Measurements from ENCODE around the gene ELOA. TPM values are rescaled to one million over a fixed set of nuclear protein-coding genes. Genes with fewer than 3 reads are reported as not detected.

The ELOA gene
- total RNA-seq, 1 donor from 2014 or later, result 58.1 TPM

DNA sequence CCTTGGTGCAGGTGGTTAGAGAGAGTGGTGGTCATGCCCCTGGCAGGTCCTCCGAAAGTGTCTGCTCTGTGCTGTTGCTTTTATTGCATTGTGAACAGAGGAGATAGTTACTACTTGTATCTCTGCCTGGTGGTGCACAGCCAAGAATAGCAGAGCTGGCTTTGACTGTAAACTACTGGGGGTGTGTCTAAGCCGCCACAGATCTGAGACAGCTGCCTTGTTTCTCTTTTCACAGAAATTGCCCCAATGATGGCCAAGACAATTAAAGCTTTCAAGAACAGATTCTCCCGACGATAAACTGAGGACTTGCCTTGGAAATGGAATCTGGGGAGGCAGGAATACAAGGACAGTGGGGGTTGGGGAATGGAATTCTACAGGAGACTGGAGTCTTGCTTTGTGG lies 16.0 kb downstream of the ELOA start:
- no peak for FAIRE-seq
- H3K36me3 ChIP-seq (ENCODE audit: insufficient read depth, low read length), result peaks cover 72% of the 10 kb centered on the region

DNA sequence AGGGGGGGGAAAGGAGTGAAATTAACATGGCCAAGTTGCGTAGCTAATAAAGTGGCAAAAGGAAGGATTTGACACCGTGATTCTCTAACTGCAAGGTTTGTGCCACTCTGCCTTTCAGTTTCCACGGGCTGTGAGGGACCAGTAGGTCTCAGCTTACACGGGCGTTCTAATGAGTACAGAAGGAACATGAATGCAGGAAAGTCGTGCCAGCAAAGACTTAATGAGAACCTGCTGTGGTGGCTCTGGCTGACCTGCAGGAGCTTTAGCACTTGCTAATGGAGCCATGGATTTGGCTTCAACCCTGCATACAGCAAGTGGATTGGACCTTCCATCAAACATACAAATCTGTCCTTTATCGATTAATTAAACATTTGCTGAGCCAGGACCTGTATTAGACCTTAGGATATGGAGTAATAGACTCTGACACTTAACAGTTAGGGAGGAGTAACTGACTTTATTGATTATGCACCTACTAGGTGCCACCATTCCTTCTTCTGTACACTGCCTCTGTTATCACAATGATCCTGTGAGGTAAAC lies 19.8 kb downstream of the ELOA start:
- Mint-ChIP-seq H3K9me3 (ENCODE audit: unreplicated experiment) (no peaks in the 10 kb centered on the region), H3K27me3 (ENCODE audit: low read depth, unreplicated experiment) (no peaks in the 10 kb centered on the region), H3K4me1 (ENCODE audit: low read depth, unreplicated experiment) (peaks cover 12% of the 10 kb centered on the region), H3K4me3 (ENCODE audit: unreplicated experiment) (no peak overlapping the region), H3K27ac (ENCODE audit: unreplicated experiment) (no peak overlapping the region), H3K36me3 (ENCODE audit: low read depth, unreplicated experiment) (peaks cover 10% of the 10 kb centered on the region)
- Histone ChIP-seq H3K4me2 (ENCODE audit: low read length) (no peak overlapping the region), H3K79me2 (ENCODE audit: insufficient read depth, low read length) (peaks cover 8% of the 10 kb centered on the region), H3K27me3 (ENCODE audit: insufficient read depth, low read length) (no peaks in the 10 kb centered on the region), H3K4me1 (ENCODE audit: insufficient read depth, low read length) (no peaks in the 10 kb centered on the region), H3K9me3 (ENCODE audit: insufficient read depth, low read depth, low read length) (no peaks in the 10 kb centered on the region), H3K4me3 (ENCODE audit: insufficient read depth, low read depth, low read length) (no peak overlapping the region), H4K20me1 (ENCODE audit: insufficient read depth, low read length) (peaks cover 49% of the 10 kb centered on the region), H3K9ac (ENCODE audit: low read length) (no peak overlapping the region), H2AFZ (ENCODE audit: low read depth, low read length) (no peak overlapping the region), H3K36me3 (ENCODE audit: insufficient read depth, low read length) (peaks cover 42% of the 10 kb centered on the region), H3K27ac (ENCODE audit: low read depth, low read length) (no peak overlapping the region)
- DNase-seq (ENCODE audit: low read depth), result no peak
- TF ChIP-seq, protein P1, sequence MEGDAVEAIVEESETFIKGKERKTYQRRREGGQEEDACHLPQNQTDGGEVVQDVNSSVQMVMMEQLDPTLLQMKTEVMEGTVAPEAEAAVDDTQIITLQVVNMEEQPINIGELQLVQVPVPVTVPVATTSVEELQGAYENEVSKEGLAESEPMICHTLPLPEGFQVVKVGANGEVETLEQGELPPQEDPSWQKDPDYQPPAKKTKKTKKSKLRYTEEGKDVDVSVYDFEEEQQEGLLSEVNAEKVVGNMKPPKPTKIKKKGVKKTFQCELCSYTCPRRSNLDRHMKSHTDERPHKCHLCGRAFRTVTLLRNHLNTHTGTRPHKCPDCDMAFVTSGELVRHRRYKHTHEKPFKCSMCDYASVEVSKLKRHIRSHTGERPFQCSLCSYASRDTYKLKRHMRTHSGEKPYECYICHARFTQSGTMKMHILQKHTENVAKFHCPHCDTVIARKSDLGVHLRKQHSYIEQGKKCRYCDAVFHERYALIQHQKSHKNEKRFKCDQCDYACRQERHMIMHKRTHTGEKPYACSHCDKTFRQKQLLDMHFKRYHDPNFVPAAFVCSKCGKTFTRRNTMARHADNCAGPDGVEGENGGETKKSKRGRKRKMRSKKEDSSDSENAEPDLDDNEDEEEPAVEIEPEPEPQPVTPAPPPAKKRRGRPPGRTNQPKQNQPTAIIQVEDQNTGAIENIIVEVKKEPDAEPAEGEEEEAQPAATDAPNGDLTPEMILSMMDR (IDR thresholded peaks at IDR 0.05; ENCODE audit: insufficient read depth, low read depth, low read length), result no peak
- no peak for TF ChIP-seq EZH2 (IDR thresholded peaks at IDR 0.05; ENCODE audit: insufficient read depth, low read length)
- no peak for FAIRE-seq

More for the DNA sequence above, 16.0 kb downstream of the ELOA start:
- DNase-seq (ENCODE audit: low read depth), result no peak
- H3K4me1 ChIP-seq (ENCODE audit: insufficient read depth, low read length), result peaks cover 7% of the 10 kb centered on the region
- peaks cover 20% of the 10 kb centered on the region for H3K36me3 Mint-ChIP-seq (ENCODE audit: low read depth, unreplicated experiment)
- no peaks in the 10 kb centered on the region for H3K27me3 ChIP-seq (ENCODE audit: insufficient read depth, low read length)
- peak overlapping the region; percentile 47 for H3K27ac Mint-ChIP-seq (ENCODE audit: unreplicated experiment)
- no peak overlapping the region for H3K9ac ChIP-seq (ENCODE audit: low read length)
- H3K4me3 ChIP-seq (ENCODE audit: insufficient read depth, low read depth, low read length), result no peak overlapping the region
- H3K4me2 ChIP-seq (ENCODE audit: low read length), result no peak overlapping the region
- TF ChIP-seq, protein P1 (IDR thresholded peaks at IDR 0.05; ENCODE audit: insufficient read depth, low read depth, low read length), result no peak
- no peak for TF ChIP-seq EZH2 (IDR thresholded peaks at IDR 0.05; ENCODE audit: insufficient read depth, low read length)
- H2AFZ ChIP-seq (ENCODE audit: low read depth, low read length), result no peak overlapping the region
- H3K9me3 Mint-ChIP-seq (ENCODE audit: unreplicated experiment), result no peaks in the 10 kb centered on the region
- H3K4me3 Mint-ChIP-seq (ENCODE audit: unreplicated experiment), result no peak overlapping the region
- H3K27me3 Mint-ChIP-seq (ENCODE audit: low read depth, unreplicated experiment), result no peaks in the 10 kb centered on the region
- H4K20me1 ChIP-seq (ENCODE audit: insufficient read depth, low read length), result peaks cover 76% of the 10 kb centered on the region
- H3K4me1 Mint-ChIP-seq (ENCODE audit: low read depth, unreplicated experiment), result peaks cover 21% of the 10 kb centered on the region
- H3K9me3 ChIP-seq (ENCODE audit: insufficient read depth, low read depth, low read length), result no peaks in the 10 kb centered on the region
- H3K27ac ChIP-seq (ENCODE audit: low read depth, low read length), result no peak overlapping the region
- H3K79me2 ChIP-seq (ENCODE audit: insufficient read depth, low read length), result peaks cover 8% of the 10 kb centered on the region

DNA sequence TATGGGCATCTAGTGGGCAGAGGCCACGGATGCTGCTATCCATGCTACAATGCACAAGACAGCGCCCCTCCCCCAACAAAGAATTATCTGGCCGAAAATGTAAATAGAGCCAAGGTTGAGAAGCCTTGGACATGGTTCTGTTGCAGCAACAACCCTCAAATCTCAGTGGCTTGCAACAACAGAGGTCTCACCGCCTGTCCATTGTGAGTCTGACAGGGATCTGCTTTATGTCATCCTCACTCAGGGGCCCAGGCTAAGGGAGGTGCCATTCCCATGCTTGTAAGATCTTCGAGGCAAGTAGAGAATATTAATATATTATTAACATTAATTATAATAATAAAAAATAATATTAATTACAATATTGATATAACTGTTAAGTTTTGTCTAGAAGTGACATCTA lies 25.5 kb downstream of the ELOA start:
- Mint-ChIP-seq H3K36me3 (ENCODE audit: low read depth, unreplicated experiment) (peaks cover 5% of the 10 kb centered on the region), H3K9me3 (ENCODE audit: unreplicated experiment) (no peaks in the 10 kb centered on the region), H3K4me3 (ENCODE audit: unreplicated experiment) (no peak overlapping the region), H3K27ac (ENCODE audit: unreplicated experiment) (no peak overlapping the region), H3K27me3 (ENCODE audit: low read depth, unreplicated experiment) (no peaks in the 10 kb centered on the region), H3K4me1 (ENCODE audit: low read depth, unreplicated experiment) (no peaks in the 10 kb centered on the region)
- DNase-seq (ENCODE audit: low read depth) (no peak), FAIRE-seq (no peak)
- Histone ChIP-seq H3K4me3 (ENCODE audit: insufficient read depth, low read depth, low read length) (no peak overlapping the region), H4K20me1 (ENCODE audit: insufficient read depth, low read length) (no peaks in the 10 kb centered on the region), H3K4me2 (ENCODE audit: low read length) (no peak overlapping the region), H3K4me1 (ENCODE audit: insufficient read depth, low read length) (no peaks in the 10 kb centered on the region), H3K27ac (ENCODE audit: low read depth, low read length) (no peak overlapping the region), H3K9me3 (ENCODE audit: insufficient read depth, low read depth, low read length) (no peaks in the 10 kb centered on the region), H3K27me3 (ENCODE audit: insufficient read depth, low read length) (no peaks in the 10 kb centered on the region), H3K9ac (ENCODE audit: low read length) (no peak overlapping the region), H3K36me3 (ENCODE audit: insufficient read depth, low read length) (peaks cover 6% of the 10 kb centered on the region), H3K79me2 (ENCODE audit: insufficient read depth, low read length) (no peaks in the 10 kb centered on the region), H2AFZ (ENCODE audit: low read depth, low read length) (no peak overlapping the region)
- TF ChIP-seq, protein P1 (IDR thresholded peaks at IDR 0.05; ENCODE audit: insufficient read depth, low read depth, low read length), result no peak
- no peak for TF ChIP-seq EZH2 (IDR thresholded peaks at IDR 0.05; ENCODE audit: insufficient read depth, low read length)

Measured in astrocyte (in vitro differentiated cells and primary cell).